Limb (tissue), 2 donors: Measurements from ENCODE around the gene HARBI1.
"Not testable (repeated sequence)": the region's sequence is repeated elsewhere in the genome, so short reads cannot be mapped to it uniquely, and the experiment has no call there.

Source experiments
- DNase-seq, 2 donors: peaks; one replicate each; pipeline ENCODE4 v3.0.0-alpha.2; 2016; ENCODE audit errors: extremely low spot score in 2 of 2

Gene HARBI1

GRCh38 chr11:46597155-46597554 lies 19.9 kb downstream of the HARBI1 start:
- DNase-seq = no peak

GRCh38 chr11:46594785-46595184 lies 22.2 kb downstream of the HARBI1 start:
- no peak for DNase-seq

- no peak for DNase-seq
These were observed 22.7 kb downstream of the HARBI1 start for GRCh38 chr11:46594374-46594700.

- DNase-seq = peak; percentile 94
These were observed 23.3 kb downstream of the HARBI1 start, which contains the start of gene AMBRA1 for GRCh38 chr11:46593550-46594373. TSS of gene AMBRA1 (minus strand) at chr11:46594023. CDS start at chr11:46548380, 45,643 bp downstream.

- DNase-seq = no peak
These were observed 26.1 kb downstream of the HARBI1 start for GRCh38 chr11:46590740-46591605.

- DNase-seq = no peak
These were observed 28.1 kb downstream of the HARBI1 start for GRCh38 chr11:46588915-46589314.

- no peak for DNase-seq
These were observed 28.9 kb downstream of the HARBI1 start for GRCh38 chr11:46588131-46588530.

GRCh38 chr11:46583513-46583912 lies 33.5 kb downstream of the HARBI1 start:
- not testable (repeated sequence) for DNase-seq

GRCh38 chr11:46582588-46582987 lies 34.4 kb downstream of the HARBI1 start:
- DNase-seq = no peak

- DNase-seq = no peak
These were observed 40.0 kb downstream of the HARBI1 start for GRCh38 chr11:46577058-46577457.

- DNase-seq = no peak
These were observed 42.4 kb downstream of the HARBI1 start for GRCh38 chr11:46574656-46575055.

- DNase-seq = no peak
These were observed 46.1 kb downstream of the HARBI1 start for GRCh38 chr11:46570790-46571398.

GRCh38 chr11:46565232-46565840 lies 51.7 kb downstream of the HARBI1 start:
- no peak for DNase-seq

- no peak for DNase-seq
These were observed 52.6 kb downstream of the HARBI1 start for GRCh38 chr11:46564459-46564858.

- DNase-seq = no peak
These were observed 54.5 kb downstream of the HARBI1 start for GRCh38 chr11:46562527-46562926.

GRCh38 chr11:46560300-46560991 lies 56.6 kb downstream of the HARBI1 start:
- no peak for DNase-seq

- DNase-seq = no peak
These were observed 57.2 kb downstream of the HARBI1 start for GRCh38 chr11:46559815-46560214.

- DNase-seq = no peak
These were observed 59.3 kb downstream of the HARBI1 start for GRCh38 chr11:46557684-46558151.

GRCh38 chr11:46555267-46556054 lies 61.6 kb downstream of the HARBI1 start:
- no peak for DNase-seq
